Urinary bladder (tissue), 4 donors: Measurements from ENCODE around the gene PROZ. TPM values are rescaled to one million over a fixed set of nuclear protein-coding genes. Genes with fewer than 3 reads are reported as not detected.

ENCODE experiments used
- DNase-seq: peaks from one replicate; pipeline ENCODE4 v3.0.0-alpha.2; 2015; ENCODE audit errors: extremely low spot score
- H3K27ac ChIP-seq: one replicate; pipeline ENCODE4 v1.5.1; 2013; ENCODE audit warnings: low read depth, mild to moderate bottlenecking, moderate library complexity
- H3K36me3 ChIP-seq: one replicate; pipeline ENCODE4 v1.6.1; 2013; ENCODE audit warnings: mild to moderate bottlenecking, moderate library complexity; ENCODE audit not compliant: insufficient read depth
- H3K4me1 ChIP-seq: one replicate; pipeline ENCODE4 v1.6.1; 2013; ENCODE audit warnings: mild to moderate bottlenecking, moderate library complexity; ENCODE audit not compliant: insufficient read depth
- H3K4me3 ChIP-seq: one replicate; pipeline ENCODE4 v1.5.1; 2013; ENCODE audit warnings: low read depth, low read length
- WGBS: extraction: QIAGEN DNeasy Blood & Tissue Kit; methylation state at CpG from one replicate; pipeline ENCODE4 v1.1.7; 2013; 5-methylcytosine and 5-hydroxymethylcytosine counted together
- polyA plus RNA-seq: library from polyadenylated mRNA; stranded (reverse); fragments of 200-250 nt; gene quantifications from one replicate; pipeline ENCODE4 v1.2.3, GENCODE V29; 2013
- total RNA-seq: library from RNA; depleted of rRNA; stranded (reverse); fragments of >200 nt; gene quantifications from one replicate; pipeline ENCODE4 v1.2.3, GENCODE V29; 2014
- donor health status: healthy with polysubstance abuse.
- donor health status: healthy.

Gene PROZ
- total and polyA plus RNA-seq, 2 donors = not detected

GRCh38 chr13:113124211-113124970 lies 34.1 kb upstream of the PROZ start:
- no peaks in the 10 kb centered on the region for H3K36me3 ChIP-seq
- 93% methylated on average over 19 of the region's 19 CpGs for WGBS

GRCh38 chr13:113125506-113126264 lies 32.8 kb upstream of the PROZ start:
- H3K4me3 ChIP-seq = no peak overlapping the region
- no peaks in the 10 kb centered on the region for H3K4me1 ChIP-seq
- WGBS = 93% methylated on average over 19 of the region's 19 CpGs
- no peak for DNase-seq
- H3K36me3 ChIP-seq = no peaks in the 10 kb centered on the region
- no peak overlapping the region for H3K27ac ChIP-seq

More at GRCh38 chr13:113124211-113124970, 34.1 kb upstream of the PROZ start:
- no peak for DNase-seq
- no peaks in the 10 kb centered on the region for H3K4me1 ChIP-seq
- no peak overlapping the region for H3K27ac ChIP-seq
- H3K4me3 ChIP-seq = no peak overlapping the region

GRCh38 chr13:113126265-113127150 lies 31.9 kb upstream of the PROZ start:
- Histone ChIP-seq H3K36me3 (no peaks in the 10 kb centered on the region), H3K4me1 (no peaks in the 10 kb centered on the region), H3K27ac (no peak overlapping the region), H3K4me3 (no peak overlapping the region)
- DNase-seq = no peak
- 89% methylated on average over 18 of the region's 18 CpGs for WGBS

- Histone ChIP-seq H3K36me3 (no peaks in the 10 kb centered on the region), H3K27ac (no peak overlapping the region), H3K4me3 (no peak overlapping the region), H3K4me1 (no peaks in the 10 kb centered on the region)
- 76% methylated on average over 27 of the region's 27 CpGs for WGBS
- no peak for DNase-seq
Observed at GRCh38 chr13:113129480-113129879, 29.0 kb upstream of the PROZ start.

GRCh38 chr13:113129921-113130750 lies 28.3 kb upstream of the PROZ start:
- Histone ChIP-seq H3K4me3 (no peak overlapping the region), H3K27ac (no peak overlapping the region), H3K4me1 (no peaks in the 10 kb centered on the region), H3K36me3 (no peaks in the 10 kb centered on the region)
- 42% methylated on average over 60 of the region's 60 CpGs for WGBS
- DNase-seq = no peak

GRCh38 chr13:113135281-113135760 lies 23.1 kb upstream of the PROZ start:
- H3K36me3 ChIP-seq = no peaks in the 10 kb centered on the region
- no peaks in the 10 kb centered on the region for H3K4me1 ChIP-seq
- H3K27ac ChIP-seq = no peak overlapping the region
- 83% methylated on average over 2 of the region's 2 CpGs for WGBS
- no peak overlapping the region for H3K4me3 ChIP-seq
- no peak for DNase-seq

GRCh38 chr13:113137691-113138298 lies 20.7 kb upstream of the PROZ start:
- H3K27ac ChIP-seq = no peak overlapping the region
- H3K36me3 ChIP-seq = no peaks in the 10 kb centered on the region
- no peak overlapping the region for H3K4me3 ChIP-seq
- 87% methylated on average over 11 of the region's 11 CpGs for WGBS
- no peaks in the 10 kb centered on the region for H3K4me1 ChIP-seq
- DNase-seq = no peak

GRCh38 chr13:113138792-113139551 lies 19.5 kb upstream of the PROZ start:
- no peaks in the 10 kb centered on the region for H3K36me3 ChIP-seq
- H3K4me3 ChIP-seq = no peak overlapping the region
- H3K27ac ChIP-seq = no peak overlapping the region
- WGBS = 71% methylated on average over 16 of the region's 16 CpGs
- DNase-seq = no peak
- no peaks in the 10 kb centered on the region for H3K4me1 ChIP-seq

GRCh38 chr13:113139577-113139976 lies 18.9 kb upstream of the PROZ start:
- Histone ChIP-seq H3K36me3 (no peaks in the 10 kb centered on the region), H3K27ac (no peak overlapping the region), H3K4me3 (no peak overlapping the region), H3K4me1 (no peaks in the 10 kb centered on the region)
- WGBS = 85% methylated on average over 5 of the region's 5 CpGs
- no peak for DNase-seq

GRCh38 chr13:113140677-113141600 lies 17.5 kb upstream of the PROZ start:
- DNase-seq = no peak
- 93% methylated on average over 26 of the region's 26 CpGs for WGBS
- H3K27ac ChIP-seq = no peak overlapping the region
- no peak overlapping the region for H3K4me3 ChIP-seq
- H3K36me3 ChIP-seq = no peaks in the 10 kb centered on the region
- no peaks in the 10 kb centered on the region for H3K4me1 ChIP-seq

GRCh38 chr13:113141601-113141970 lies 16.9 kb upstream of the PROZ start:
- WGBS = 94% methylated on average over 18 of the region's 18 CpGs
- H3K4me1 ChIP-seq = no peaks in the 10 kb centered on the region
- H3K4me3 ChIP-seq = no peak overlapping the region
- no peak overlapping the region for H3K27ac ChIP-seq
- H3K36me3 ChIP-seq = no peaks in the 10 kb centered on the region
- no peak for DNase-seq
